Lung (tissue), 12 donors: Measurements from ENCODE around the gene IGSF6. TPM values are rescaled to one million over a fixed set of nuclear protein-coding genes. Genes with fewer than 3 reads are reported as not detected.

Source experiments
- ATAC-seq: fragments of 200-7000 bp; cut with Tn5 transposase; one replicate; pipeline ENCODE4 v1.9.1; 2020; ENCODE audit warnings: moderate number of reproducible peaks; ENCODE audit not compliant: insufficient read depth, low FRiP score
- DNase-seq, 3 donors: peaks; one replicate each; pipeline ENCODE4 v3.0.0-alpha.2; 2013 to 2017
- H3K27ac ChIP-seq, 2 donors: one replicate each; pipeline ENCODE4 v1.5.1; 2013; ENCODE audit warnings: mild to moderate bottlenecking in 2 of 2, moderate library complexity in 2 of 2, control low read depth in 1 of 2, inconsistent platforms in 1 of 2, low read depth in 1 of 2, low read length in 1 of 2
- H3K27me3 ChIP-seq, 3 donors: one replicate each; pipeline ENCODE4 v1.5.1; 2013; ENCODE audit warnings: low read length in 2 of 3; ENCODE audit not compliant: control insufficient read depth in 3 of 3, insufficient read depth in 3 of 3
- H3K36me3 ChIP-seq, 4 donors: one replicate each; pipeline ENCODE4 v1.5.1; 2013; ENCODE audit warnings: low read length in 4 of 4, mild to moderate bottlenecking in 1 of 4, moderate library complexity in 1 of 4; ENCODE audit not compliant: control insufficient read depth in 4 of 4, insufficient read depth in 4 of 4
- H3K4me1 ChIP-seq, 5 donors: one replicate each; pipeline ENCODE4 v1.5.1; 2013; ENCODE audit warnings: low read length in 5 of 5, mild to moderate bottlenecking in 2 of 5, moderate library complexity in 1 of 5; ENCODE audit not compliant: control insufficient read depth in 5 of 5, insufficient read depth in 5 of 5
- H3K4me3 ChIP-seq: one replicate; pipeline ENCODE4 v1.5.1; 2013; ENCODE audit warnings: mild to moderate bottlenecking, control low read depth, moderate library complexity
- H3K9ac ChIP-seq, 2 donors: one replicate each; pipeline ENCODE4 v1.5.1; 2013; ENCODE audit warnings: low read length in 2 of 2, control low read depth in 1 of 2; ENCODE audit not compliant: insufficient read depth in 1 of 2
- H3K9me3 ChIP-seq, 4 donors: one replicate each; pipeline ENCODE4 v1.5.1; 2013; ENCODE audit warnings: low read length in 3 of 4, mild to moderate bottlenecking in 1 of 4, moderate library complexity in 1 of 4; ENCODE audit not compliant: control insufficient read depth in 4 of 4, insufficient read depth in 3 of 4
- CTCF ChIP-seq: IDR thresholded peaks from 2 replicates; pipeline ENCODE4 v1.5.1; 2012; ENCODE audit warnings: mild to moderate bottlenecking; ENCODE audit errors: control extremely low read depth, extremely low read depth
- WGBS, 2 donors: extraction: QIAGEN DNeasy Blood & Tissue Kit; methylation state at CpG; one replicate each; pipeline ENCODE4 v1.1.7; 2013; 5-methylcytosine and 5-hydroxymethylcytosine counted together
- polyA plus RNA-seq, 2 donors: library from polyadenylated mRNA; stranded (reverse); fragments of 200-250 nt; gene quantifications; one replicate each; pipeline ENCODE4 v1.2.1, GENCODE V29; 2013
- total RNA-seq, 2 donors: library from RNA; depleted of rRNA in 1 of 2; stranded (reverse); fragments of >200 nt in 1 of 2; gene quantifications; one replicate each; pipeline ENCODE4 v1.2.1, GENCODE V29; 2014 to 2021
- donor health status: control.
- donor health status: control.
- donor health status: Bipolar disorder and iron deficiency.
- donor health status: healthy.
- donor health status: DM: yes; HTN: yes; CAD: no.

Gene IGSF6
- total and polyA plus RNA-seq, 4 donors: 12.2 to 54.3 (median 38.8) TPM

- TF ChIP-seq CTCF: no peak
- no peak for DNase-seq
- ATAC-seq: no peak
- H3K27ac ChIP-seq: no peak overlapping the region
- H3K36me3 ChIP-seq: peaks cover 1 to 7% (median 5%) of the 10 kb centered on the region in 4 donors
- H3K4me3 ChIP-seq: no peak overlapping the region
- H3K27me3 ChIP-seq: no peaks in the 10 kb centered on the region
- H3K4me1 ChIP-seq: peaks cover 0 to 4% (median 0%) of the 10 kb centered on the region in 5 donors
- no peaks in the 10 kb centered on the region for H3K9me3 ChIP-seq
- H3K9ac ChIP-seq: no peak overlapping the region
- WGBS, 2 donors: 88 to 91% methylated on average over 5 of the region's 5 CpGs
These were observed 34.1 kb downstream of the IGSF6 start for GRCh38 chr16:21618281-21618680.

- DNase-seq (no peak), ATAC-seq (no peak)
- peaks cover 0 to 4% (median 0%) of the 10 kb centered on the region in 5 donors for H3K4me1 ChIP-seq
- no peak for TF ChIP-seq CTCF
- H3K4me3 ChIP-seq: no peak overlapping the region
- H3K9me3 ChIP-seq: no peaks in the 10 kb centered on the region
- WGBS, 2 donors: 79 to 91% methylated on average over 3 of the region's 3 CpGs
- no peak overlapping the region for H3K9ac ChIP-seq
- no peak overlapping the region for H3K27ac ChIP-seq
- peaks cover 1 to 7% (median 5%) of the 10 kb centered on the region in 4 donors for H3K36me3 ChIP-seq
- H3K27me3 ChIP-seq: no peaks in the 10 kb centered on the region
These were observed 34.8 kb downstream of the IGSF6 start for GRCh38 chr16:21617607-21618006.

GRCh38 chr16:21614896-21615295, 37.5 kb downstream of the IGSF6 start:
- no peak for TF ChIP-seq CTCF
- no peaks in the 10 kb centered on the region for H3K27me3 ChIP-seq
- H3K4me1 ChIP-seq: peaks cover 2 to 24% (median 9%) of the 10 kb centered on the region in 5 donors
- no peaks in the 10 kb centered on the region for H3K9me3 ChIP-seq
- 93 to 94% methylated on average over 3 of the region's 3 CpGs for WGBS, 2 donors
- no peak overlapping the region for H3K9ac ChIP-seq
- no peak overlapping the region for H3K4me3 ChIP-seq
- H3K36me3 ChIP-seq: peaks cover 1 to 6% (median 3%) of the 10 kb centered on the region in 4 donors
- no peak for ATAC-seq
- H3K27ac ChIP-seq: no peak overlapping the region
- no peak for DNase-seq

- no peaks in the 10 kb centered on the region for H3K27me3 ChIP-seq
- 93% methylated on average over 2 of the region's 2 CpGs for WGBS, 2 donors
- H3K9me3 ChIP-seq: no peaks in the 10 kb centered on the region
- no peak overlapping the region for H3K9ac ChIP-seq
- peaks cover 0 to 2% (median under 1%) of the 10 kb centered on the region in 4 donors for H3K36me3 ChIP-seq
- H3K27ac ChIP-seq: no peak overlapping the region
- DNase-seq: no peak
- H3K4me3 ChIP-seq: no peak overlapping the region
- TF ChIP-seq CTCF: no peak
- H3K4me1 ChIP-seq: peaks cover 2 to 22% (median 9%) of the 10 kb centered on the region in 5 donors
- ATAC-seq: no peak
These were observed 38.6 kb downstream of the IGSF6 start for GRCh38 chr16:21613781-21614180.
